HG03521 (cell line): ENCODE measurements around the gene PARP3.
"Not testable (repeated sequence)": the region's sequence is repeated elsewhere in the genome, so short reads cannot be mapped to it uniquely, and the experiment has no call there.

ENCODE experiments used
- ATAC-seq: cut with Tn5 transposase; IDR thresholded peaks from one replicate; pipeline ENCODE4 v1.9.1; 2021; ENCODE audit warnings: mild to moderate bottlenecking, moderate library complexity; ENCODE audit not compliant: unreplicated experiment

Gene PARP3

DNA sequence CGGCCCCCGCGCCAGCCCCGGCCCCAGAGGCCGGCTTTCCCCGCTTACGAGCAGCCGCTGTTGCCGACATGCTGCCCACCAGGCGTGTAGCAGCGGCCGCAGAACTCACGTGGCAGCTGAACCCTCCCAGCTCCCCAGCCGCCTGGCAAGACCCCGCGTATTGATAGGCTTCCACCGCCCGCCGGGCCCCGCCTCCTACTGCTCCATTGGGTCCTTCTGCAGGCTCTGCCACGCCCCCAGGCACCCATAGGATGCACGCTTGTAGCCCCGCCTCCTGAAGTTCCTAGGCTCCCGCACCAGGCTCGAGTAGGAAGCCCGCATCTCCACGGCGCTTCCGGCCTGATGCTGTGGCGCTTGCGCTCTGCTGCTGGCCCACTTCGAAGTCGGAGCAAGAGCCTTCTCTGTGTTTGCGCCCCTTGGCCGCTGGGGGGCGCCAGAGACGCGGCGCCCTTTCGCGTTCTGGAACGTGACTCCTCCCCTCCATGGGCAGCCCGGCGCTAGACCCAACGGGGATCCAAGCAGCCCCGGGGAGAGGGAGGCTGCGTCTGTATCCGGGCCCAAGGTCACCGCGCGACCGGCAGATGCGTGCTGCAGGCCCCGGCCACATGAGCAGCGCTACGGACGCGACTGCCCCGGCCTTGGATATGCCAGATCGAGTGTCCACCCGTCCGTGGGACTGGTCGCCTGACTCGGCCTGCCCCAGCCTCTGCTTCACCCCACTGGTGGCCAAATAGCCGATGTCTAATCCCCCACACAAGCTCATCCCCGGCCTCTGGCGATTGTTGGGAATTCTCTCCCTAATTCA, at the start of gene PARP3, which contains the start of gene RRP9:
Gene PARP3, plus strand, starts transcription at position 566 of the 805 bp plus-strand sequence. CDS start 993 bp downstream, outside the sequence.
Gene RRP9, minus strand, starts transcription at position 107 of the 805 bp plus-strand sequence. Its CDS starts 37 bp downstream, at position 70.
- ATAC-seq: peak; percentile 90

DNA sequence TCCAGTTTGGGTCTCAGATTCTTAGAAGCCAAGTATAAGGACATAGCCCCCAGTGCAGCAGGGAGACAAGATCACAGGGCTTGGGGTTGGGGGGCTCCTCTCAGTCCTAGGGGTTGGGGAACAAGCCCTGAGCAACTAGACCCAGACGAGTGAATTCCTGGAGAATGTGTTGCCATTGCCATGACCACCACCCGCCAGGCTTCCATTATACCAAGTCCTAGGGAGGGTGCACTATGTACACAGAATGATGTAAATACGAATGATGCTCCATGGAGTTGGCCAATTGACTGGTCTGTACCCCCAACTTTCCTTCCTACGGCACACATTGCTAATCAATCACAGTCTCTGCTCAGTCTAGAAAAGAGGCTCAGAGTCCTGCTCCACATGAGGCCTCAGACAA, 47.8 kb upstream of the PARP3 start:
- ATAC-seq: no peak

DNA sequence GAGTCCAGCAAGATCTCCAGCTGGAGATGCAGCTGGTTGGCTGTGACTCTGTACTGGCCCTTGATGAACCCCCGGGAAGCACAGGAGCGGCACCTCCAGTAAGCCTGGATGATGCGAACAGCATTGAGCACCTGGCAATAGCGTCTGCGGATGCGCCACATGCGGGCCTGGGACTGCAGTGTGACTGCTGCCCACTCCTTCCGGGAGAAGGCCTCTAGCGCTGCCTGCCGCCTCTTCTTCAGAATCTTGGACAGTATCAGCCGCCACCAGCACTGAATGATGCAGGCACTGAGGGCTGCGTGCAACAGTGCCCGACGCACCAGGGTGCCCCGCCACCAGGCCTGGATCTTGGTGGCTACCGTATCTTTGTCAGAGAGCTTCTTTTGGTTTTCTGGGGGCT, 47.2 kb upstream of the PARP3 start:
- no peak for ATAC-seq

DNA sequence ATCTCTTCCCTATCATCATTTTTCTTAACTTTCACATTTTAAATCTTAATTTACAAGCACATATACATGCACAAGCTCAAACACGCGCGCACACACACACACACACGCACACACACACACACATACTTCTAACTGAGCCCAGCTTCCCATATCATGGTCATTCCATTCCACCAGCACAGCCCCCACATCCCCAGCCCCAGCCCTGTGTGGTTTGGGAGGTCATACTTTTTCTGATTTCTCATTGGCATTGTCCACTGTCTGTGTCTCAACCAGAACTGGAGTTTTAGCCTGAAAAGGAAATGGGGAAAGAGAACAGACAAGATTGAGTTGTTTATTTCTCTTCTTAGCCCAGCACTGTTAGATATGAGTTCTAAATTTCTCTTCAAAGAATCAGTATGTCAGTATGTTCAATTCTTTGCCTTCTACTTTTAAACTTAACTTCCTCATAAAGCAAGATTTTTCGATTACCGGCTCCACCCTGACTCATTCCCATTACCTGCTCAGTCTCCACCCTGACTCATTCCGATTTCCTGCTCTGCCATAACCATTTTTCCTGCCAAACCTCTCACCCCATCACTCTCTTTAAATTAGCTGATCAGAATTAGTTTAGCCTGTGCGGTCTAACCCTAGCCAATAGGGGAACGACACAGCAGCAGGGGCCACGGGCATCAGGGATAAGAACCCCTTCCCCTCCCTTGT, 45.4 kb upstream of the PARP3 start:
- ATAC-seq: no peak

DNA sequence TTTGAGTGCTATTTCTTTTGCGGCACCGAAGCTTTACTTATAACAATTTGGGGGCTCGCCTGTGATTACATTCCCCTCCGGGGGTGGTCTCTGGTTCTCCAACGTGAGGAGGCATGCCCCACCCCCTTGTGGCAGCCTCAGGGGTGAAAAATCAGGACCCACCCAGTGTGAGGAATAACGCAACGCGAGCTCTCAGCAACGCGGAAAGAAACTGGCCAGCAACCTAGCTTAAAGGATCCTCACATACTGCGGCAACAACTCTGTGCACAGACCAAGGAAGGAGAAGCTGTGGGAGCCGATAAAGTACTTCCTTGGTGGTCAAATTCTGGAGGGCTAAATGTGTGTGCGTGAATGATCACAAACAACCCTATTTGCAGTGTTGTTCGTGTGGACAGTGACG, 44.8 kb upstream of the PARP3 start:
- ATAC-seq: no peak

DNA sequence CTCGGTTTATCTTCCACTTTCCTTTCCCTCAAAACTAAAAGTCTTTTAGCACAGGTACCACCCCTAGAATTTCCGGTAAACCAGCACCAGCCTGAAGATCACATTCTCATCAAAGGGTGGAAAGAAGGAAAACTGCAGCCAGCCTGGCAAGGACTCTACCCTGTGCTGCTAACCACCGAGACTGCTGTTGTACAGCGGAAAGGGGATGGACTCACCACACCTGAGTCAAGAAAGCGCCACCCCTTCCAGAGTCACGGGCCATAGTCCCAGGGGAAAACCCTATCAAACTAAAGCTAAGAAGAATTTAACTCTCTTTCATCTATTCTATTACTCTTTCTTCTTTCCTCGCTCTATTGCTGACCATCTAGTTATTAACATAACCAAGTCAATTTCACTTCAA, 42.1 kb upstream of the PARP3 start:
- ATAC-seq: not testable (repeated sequence)

DNA sequence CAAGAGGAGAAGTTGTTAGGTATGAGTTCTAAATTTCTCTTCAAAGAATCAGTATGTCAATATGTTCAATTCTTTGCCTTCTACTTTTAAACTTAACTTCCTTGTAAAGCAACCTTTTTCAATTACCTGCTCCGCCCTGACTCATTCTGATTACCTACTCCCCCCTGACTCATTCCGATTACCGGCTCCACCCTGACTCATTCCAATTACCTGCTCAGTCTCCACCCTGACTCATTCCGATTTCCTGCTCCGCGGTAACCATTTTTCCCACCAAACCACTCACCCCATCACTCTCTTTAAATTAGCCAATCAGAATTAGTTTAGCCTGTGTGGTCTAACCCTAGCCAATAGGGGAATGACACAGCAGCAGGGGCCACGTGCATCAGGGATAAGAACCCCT, 39.8 kb upstream of the PARP3 start:
- not testable (repeated sequence) for ATAC-seq

DNA sequence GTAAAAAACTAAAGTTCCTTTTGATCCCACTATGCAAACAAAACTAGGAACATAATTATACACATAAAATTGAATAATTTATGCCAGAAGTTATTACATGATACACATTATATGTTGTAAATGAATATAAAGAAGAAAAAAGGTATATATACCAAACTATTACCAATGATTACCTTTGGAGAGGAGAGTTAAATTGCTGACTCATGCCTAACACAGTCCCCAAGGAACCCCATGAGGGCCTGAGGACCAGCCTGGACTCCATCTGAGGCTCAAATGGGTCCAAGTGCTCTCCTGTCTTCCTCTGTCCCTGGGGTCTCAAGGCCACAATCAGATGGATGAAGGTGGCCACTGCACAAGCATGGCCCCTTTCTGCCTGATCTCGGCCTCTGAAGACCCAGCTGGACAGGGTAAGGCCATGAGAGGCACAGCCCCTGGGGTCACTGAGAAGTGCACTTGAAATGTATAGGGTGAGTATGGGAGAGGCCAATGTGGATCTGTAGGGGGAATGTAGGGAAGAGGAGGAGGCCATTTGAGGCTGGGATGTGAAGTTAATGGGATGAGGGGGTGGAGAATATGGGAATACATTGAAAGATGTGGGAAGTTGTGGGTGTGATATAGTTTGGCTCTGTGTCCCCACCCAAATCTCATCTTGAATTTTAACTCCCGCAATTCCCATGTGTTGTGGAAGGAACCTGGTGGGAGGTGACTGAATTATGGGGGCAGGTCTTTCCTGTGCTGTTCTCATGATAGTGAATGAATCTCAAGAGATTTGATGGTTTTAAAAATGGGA, 37.9 kb upstream of the PARP3 start:
- no peak for ATAC-seq

DNA sequence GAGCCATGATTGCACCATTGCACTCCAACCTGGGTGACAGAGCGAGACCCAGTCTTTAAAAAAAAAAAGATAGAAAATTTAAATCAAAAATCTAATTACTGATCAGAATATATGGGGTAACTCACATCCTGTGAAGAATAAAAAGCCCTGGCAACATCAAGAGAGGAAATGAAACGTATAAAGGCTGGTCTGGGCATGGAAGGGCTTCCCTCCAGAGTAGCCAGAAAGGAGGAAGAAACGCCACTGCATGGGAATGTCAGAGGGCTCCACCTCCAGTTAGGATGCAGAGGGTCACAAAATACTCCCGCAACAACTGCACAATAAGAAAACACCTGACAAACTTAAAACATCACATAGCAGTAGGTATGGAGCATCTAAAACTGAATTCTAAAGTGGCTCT, 34.1 kb upstream of the PARP3 start:
- no peak for ATAC-seq

DNA sequence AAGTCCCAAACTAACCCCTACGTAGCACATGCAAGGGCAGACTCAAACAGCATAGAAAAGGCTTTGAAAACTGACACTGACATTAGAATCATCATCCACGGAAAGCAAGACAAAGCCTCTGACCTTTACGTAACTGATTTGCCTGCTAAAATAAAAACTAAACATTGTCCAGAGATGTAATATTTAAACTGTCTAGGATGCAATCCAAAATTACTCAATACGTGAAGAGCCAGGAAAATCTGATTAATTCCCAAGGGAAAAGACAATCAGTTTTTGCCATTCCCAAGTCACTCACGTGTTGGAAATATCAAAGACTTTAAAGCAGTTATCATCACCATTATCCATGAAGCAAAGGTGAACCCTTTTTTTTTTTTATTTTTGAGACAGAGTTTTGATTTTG, 25.7 kb upstream of the PARP3 start:
- ATAC-seq: no peak

DNA sequence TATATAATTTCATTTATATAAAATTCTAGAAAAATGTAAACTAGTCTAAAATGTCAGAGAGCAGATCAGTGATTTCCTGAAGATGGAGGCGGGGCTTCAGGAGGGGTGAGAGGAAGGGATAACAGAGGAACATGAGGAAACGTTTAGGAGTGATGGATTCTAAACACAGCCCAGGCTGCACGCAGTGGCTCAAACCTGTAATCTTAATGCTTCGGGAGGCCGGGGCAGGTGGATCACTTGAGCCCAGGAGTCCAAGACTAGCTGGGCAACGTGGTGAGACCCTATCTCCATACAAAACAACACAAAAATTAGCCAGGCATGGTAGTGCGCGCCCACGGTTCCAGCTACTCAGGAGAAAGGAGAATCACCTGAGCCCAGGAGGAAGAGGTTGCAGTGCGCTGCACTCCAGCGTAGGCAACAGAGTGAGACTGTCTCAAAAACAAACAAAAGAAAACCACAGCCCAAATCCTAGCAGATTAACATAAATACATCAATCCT, 21.0 kb upstream of the PARP3 start:
- ATAC-seq: no peak

DNA sequence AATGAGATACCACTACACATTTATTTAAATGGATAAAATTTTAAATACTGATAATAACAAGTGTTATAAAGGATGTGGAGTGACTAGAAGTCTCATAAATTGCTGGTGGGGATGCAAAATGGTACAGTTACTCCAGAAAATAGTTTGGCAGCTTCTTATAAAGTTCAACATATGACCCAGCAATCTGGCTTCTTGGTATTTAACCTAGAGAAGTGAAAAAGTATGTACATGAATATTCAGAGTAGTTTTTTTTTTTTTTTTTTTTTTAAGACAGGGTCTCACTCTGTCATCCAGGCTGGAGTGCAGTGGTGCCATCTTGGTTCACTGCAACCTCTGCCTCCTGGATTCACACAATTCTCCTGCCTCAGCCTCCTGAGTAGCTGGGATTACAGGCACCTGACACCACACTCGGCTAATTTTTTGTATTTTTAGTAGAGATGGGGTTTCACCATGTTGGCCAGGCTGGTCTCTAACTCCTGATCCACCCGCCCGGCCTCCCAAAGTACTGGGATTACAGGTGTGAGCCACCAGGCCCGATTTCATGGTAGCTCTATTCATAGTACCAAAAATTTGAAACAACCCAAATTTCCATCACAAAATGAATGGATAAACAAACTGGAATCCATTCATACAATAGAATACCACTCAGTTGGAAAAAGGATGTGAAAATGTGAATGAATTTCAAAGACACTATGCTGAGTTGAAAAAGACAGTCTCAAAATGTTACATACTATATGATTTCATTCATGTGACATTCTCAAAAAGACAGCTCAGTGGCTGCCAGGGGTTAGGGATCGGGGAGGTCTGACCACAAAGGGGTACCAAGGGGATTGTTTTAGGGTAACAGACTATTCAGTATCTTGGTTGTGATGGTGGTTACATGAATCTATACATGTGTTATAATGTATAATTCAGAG, 14.8 kb upstream of the PARP3 start:
- no peak for ATAC-seq

DNA sequence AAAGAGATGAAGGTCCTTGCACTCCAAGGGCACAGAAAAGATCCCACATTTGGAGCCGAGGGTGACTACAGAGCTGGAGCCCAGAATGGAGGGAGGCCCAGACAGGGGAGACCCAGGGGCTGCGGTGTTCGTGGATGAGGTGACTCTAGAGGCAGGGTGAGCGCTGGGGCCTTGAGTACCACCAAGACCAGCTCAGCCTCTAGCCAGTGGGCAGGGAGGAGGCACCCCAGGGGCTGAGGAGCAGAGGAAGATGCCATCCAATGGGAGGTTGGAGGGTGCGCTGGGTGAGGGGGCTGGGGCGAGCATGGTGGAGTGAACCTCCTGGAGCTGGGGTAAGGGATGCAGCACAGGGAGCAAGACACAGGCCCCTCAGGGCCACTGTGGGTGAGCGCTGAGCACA, 13.7 kb upstream of the PARP3 start:
- ATAC-seq: no peak

DNA sequence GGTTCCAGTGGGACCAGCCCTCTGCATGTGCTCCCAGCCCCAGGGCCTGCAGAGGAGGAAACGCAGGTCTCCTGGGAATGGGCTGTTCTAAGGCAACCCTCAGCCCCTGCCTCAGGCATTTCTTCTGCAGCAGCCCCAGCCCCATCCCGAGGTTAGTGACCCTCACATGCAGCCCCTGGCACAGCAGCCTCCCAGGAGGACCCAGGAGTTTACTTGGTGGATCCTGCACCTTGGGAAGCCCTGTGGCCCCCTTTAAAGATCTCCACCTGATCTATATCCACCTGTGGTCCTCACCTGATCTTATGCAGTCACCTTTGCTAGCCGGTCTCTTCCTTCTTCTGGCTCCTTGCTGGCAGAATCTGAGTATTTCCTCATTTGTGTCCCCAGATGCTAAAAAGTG, 13.2 kb upstream of the PARP3 start:
- ATAC-seq: not testable (repeated sequence)

DNA sequence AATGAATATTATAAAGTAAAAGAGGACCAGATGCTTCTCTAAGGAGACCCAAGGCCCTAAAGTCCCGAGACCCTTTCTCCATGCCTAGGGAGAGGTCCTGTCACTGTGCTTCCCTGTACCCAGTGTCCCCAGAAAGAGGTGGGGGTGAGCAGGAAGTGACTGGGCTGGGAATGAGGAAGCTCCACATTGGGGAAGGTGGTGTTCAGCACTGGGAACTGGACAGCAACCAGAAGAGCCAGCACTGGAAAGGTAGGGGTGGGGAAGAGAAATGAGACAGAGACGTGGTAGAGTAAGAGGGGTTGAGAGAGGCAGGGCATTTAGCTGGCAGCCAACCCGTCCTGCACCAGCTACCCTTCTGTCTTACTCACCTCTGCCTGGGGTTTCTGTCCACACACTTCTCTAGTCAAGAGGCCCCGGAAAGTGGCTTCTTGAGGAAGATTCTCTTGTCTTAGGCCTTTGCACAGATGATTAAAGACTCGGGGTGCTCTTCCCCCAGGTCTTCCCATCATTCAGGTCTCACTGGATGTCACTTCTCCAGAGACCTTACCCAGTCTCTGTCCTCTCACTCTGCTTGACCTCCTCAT, 12.7 kb upstream of the PARP3 start:
- no peak for ATAC-seq

DNA sequence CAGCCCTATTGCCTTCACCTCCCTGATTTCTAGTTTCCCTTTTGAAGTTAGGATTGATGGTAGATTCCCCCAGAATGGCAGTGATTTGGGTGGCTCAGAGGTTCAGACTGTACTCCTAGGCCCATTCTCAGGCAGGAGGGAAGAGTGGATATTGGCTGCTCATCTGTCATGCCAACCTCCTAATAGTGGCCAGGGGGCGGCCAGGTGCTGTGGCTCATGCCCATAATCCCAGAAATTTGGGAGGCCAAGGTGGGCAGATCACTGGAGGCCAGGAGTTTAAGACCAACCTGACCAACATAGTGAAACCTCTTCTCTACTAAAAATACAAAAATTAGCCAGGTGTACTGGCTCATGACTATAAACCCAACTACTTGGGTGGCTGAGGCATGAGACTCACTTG, 11.7 kb upstream of the PARP3 start:
- ATAC-seq: no peak

DNA sequence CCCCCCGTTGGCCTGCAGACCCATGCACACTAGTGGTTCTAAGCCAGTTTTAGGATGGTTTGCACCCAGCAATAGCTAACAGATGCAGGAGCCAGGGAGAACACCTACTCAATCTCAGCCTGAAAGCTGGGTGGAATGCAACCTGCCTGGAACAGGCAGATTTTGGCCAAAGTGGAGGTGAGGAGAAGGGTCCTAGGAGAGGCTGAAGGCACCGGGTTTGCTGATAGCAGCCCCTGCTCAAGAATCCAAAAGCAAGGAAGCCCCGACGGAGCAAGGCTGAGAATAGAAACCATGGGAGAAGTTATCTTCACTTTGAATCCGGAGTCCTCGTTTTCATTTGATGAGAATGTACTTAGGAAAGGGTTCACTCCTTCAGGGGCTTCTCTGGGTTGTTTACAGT, 10.4 kb upstream of the PARP3 start:
- ATAC-seq: no peak

DNA sequence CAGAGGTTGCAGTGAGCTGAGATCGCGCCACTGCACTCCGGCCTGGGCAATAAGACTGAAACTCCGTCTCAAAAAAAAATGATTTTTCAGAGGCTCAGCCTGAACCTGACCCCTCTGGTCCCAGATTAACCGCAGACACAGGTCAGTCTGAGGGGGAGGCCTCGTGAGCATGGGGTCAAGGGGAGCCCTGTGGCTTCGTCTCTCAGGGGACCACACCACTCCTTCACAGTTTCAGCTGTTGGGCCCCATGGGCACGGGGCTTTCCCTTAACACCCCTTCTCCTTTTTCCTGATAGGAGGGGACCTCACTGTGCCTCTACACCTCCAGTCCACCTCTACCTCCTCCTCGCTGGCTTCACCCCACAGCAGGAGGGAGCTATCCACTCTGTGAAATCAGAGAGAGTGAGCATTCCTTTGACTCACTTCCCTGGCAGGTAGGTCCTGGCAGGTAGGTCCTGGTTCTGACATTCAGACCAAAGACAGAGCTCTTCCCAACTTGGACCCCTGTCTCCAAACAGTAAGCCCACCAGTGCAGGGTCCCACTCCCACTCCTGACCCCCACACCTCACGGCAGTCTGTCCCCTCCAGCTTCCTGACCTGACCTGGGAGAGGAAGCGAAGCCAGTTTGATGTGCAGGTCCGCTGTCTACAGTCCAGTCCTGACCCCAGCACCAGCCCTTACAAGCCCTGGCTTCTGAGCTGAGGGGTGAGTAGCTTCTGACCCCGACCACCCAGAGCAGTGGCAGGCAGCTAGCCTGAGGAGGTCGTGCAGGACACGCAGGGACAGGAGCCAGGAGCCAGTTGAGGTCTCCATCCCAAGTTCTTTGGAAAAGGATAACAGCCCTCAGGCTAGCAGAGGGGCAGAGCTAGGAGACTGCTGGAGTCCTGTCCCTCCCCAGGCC, 9.4 kb upstream of the PARP3 start:
- ATAC-seq: no peak
